ENCODE measurements around the gene RBFOX1.

RBFOX1 gene

GRCh38 chr16:7335991-7336634 is 3.5 kb downstream of the RBFOX1 start:
- no peak for DNase-seq

GRCh38 chr16:7336742-7337141 is 4.1 kb downstream of the RBFOX1 start:
- no peak for DNase-seq

- DNase-seq, result no peak
These were observed 6.2 kb downstream of the RBFOX1 start for GRCh38 chr16:7338826-7339225.

GRCh38 chr16:7339700-7340099 is 7.1 kb downstream of the RBFOX1 start:
- DNase-seq, result no peak

GRCh38 chr16:7340938-7341337 is 8.3 kb downstream of the RBFOX1 start:
- DNase-seq, result no peak

- no peak for DNase-seq
These were observed 10.0 kb downstream of the RBFOX1 start for GRCh38 chr16:7342598-7342997.

- no peak for DNase-seq
These were observed 10.6 kb downstream of the RBFOX1 start for GRCh38 chr16:7343243-7343642.

GRCh38 chr16:7344830-7345780 is 12.5 kb downstream of the RBFOX1 start:
- DNase-seq, result no peak

- no peak for DNase-seq
These were observed 18.2 kb downstream of the RBFOX1 start for GRCh38 chr16:7350806-7351205.

- DNase-seq, result no peak
These were observed 19.2 kb downstream of the RBFOX1 start for GRCh38 chr16:7351610-7352510.

GRCh38 chr16:7355758-7356157 is 23.1 kb downstream of the RBFOX1 start:
- DNase-seq, result no peak

- no peak for DNase-seq
These were observed 28.9 kb downstream of the RBFOX1 start for GRCh38 chr16:7361416-7362129.

- no peak for DNase-seq
These were observed 29.6 kb downstream of the RBFOX1 start for GRCh38 chr16:7362231-7362630.

GRCh38 chr16:7363422-7364417 is 31.1 kb downstream of the RBFOX1 start:
- no peak for DNase-seq

- no peak for DNase-seq
These were observed 33.4 kb downstream of the RBFOX1 start for GRCh38 chr16:7366041-7366440.

GRCh38 chr16:7366993-7367880 is 34.6 kb downstream of the RBFOX1 start:
- DNase-seq, result no peak

- DNase-seq, result no peak
These were observed 36.6 kb downstream of the RBFOX1 start for GRCh38 chr16:7369204-7369603.

GRCh38 chr16:7372095-7372494 is 39.5 kb downstream of the RBFOX1 start:
- DNase-seq, result no peak

- no peak for DNase-seq
These were observed 41.1 kb downstream of the RBFOX1 start for GRCh38 chr16:7373776-7374175.

- no peak for DNase-seq
These were observed 42.0 kb downstream of the RBFOX1 start for GRCh38 chr16:7374614-7375174.
